HG02588 (cell line): ENCODE measurements around the gene TCF21.

Experiments used
- ATAC-seq: cut with Tn5 transposase; IDR thresholded peaks from one replicate; pipeline ENCODE4 v1.9.1; 2021; ENCODE audit warnings: mild to moderate bottlenecking, moderate library complexity; ENCODE audit not compliant: unreplicated experiment

The TCF21 gene

DNA sequence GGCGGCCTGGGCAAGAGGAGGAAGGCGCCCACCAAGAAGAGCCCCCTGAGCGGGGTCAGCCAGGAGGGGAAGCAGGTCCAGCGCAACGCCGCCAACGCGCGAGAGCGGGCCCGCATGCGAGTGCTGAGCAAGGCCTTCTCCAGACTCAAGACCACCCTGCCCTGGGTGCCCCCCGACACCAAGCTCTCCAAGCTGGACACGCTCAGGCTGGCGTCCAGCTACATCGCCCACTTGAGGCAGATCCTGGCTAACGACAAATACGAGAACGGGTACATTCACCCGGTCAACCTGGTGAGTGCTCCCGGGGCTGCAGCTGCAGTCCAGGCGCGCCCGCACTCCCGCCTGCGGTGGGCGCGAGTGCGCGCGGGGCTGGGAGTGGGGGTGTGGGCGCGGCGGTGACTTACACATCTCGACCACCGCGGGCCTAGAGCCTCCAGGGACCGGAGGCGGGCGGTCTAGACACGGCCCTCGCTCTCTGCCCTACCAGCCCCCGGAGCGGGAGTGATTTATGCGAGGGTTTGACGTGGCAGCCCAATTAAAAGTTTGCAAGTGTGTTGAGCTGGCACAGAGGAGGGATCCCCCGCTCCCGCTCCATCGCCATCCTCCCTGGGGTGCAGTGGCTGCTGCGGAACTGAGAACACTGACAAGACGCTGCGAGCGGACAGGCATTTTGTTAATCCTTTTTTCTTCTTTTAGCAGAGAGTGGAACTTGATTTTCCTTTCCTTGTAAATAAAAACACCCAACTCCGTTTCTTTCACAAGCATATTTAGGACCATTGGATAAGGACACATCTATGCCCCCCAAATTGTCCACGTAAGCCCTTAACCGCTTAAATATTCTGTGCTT lies 867 bp downstream of the TCF21 start:
- no peak for ATAC-seq

GRCh38 chr6:133890711-133891148 lies 1.8 kb downstream of the TCF21 start:
- no peak for ATAC-seq

DNA sequence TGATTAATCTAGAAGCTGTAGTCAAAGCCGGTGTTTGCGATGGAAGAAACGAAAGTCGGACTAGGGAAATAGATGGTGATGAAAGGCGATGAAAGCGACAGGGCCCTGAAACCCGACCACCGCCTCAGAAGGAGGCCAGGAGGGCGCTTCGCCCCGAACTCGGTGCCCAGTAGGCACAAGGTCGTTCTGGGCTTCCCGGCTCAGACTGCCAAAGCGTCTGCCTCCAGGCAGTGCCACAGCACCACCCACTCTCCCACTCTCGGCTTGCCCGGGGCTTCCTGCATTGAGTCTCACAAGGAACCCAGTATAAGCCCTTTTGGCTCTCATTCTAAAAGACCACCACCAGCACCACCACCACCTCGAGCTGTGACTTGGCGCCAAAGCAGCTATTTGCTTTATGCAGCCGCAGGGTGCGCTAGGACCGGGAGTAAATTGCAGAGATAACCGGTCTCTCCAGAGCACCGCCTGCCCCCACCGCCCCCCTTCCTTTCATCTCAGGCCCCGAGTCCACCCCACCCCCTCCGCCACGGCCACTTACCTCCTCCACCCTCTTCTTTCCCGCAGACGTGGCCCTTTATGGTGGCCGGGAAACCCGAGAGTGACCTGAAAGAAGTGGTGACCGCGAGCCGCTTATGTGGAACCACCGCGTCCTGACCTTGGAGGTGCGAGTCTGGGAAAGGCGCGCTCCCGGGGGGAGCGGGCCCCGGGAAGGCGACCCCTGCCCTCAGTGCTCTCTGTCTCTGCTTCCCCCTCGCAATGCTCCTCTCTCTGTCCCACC lies 2.4 kb downstream of the TCF21 start:
- ATAC-seq, result no peak

GRCh38 chr6:133891927-133892812 lies 3.3 kb downstream of the TCF21 start:
- ATAC-seq, result no peak

DNA sequence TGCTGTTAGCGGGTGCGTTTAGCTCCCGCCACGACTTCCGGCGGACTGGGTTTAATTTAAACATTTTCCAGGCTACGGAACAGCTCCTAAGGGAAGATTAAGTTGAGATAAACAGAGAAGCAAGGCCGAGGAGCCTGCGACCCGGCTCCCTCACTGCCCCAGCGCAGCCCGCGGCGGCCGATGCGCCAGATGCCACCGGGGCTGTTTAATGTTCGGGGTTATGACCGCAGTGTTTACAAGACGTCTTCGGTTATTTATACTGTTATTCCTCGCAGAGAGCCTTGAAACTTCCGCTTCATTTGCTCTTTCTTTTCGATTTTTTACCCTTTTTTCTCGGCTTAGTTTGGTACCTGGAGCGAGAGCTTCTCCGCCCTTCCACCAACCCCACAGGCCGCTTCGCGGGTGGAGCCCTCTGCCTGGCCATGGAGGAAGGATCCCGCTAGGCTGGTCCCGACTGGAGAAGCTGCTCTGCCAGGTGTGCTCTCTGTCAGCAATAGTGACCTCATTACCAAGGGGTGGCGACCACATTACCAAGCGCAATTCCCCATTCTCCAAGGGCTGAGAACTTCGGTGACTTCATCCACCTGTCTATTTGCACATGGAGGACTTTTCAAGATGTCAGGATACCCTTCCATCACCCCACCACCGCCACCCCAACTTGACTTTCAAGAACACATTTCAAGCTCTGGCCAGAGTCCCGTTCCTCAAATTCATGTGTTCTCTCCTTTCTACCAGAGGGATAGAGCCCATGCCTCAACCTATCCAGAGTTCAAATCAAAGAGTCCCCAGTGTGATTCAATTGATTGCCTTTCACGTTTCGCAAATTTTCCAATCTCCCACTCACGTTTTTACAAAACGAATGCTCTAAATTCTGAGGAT lies 4.1 kb downstream of the TCF21 start:
- no peak for ATAC-seq

DNA sequence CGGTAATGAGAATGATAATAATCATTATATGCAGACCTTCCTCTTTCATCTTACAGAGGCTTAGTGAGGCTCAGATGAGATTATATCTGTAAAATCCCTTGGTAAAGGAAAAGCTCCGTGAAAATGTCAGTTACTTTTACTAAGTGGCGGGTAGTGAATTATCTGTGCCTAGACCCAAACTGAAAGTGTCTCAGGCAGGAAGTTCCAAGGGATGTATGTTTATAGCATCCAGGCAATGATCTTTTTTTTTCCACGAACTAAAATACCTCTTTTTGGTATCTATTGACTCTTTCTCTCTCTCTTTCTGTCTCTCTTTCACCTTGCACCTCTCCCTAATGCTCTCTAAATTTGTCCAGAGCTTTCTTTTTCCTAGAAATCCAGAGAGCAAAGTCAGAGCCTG lies 5.0 kb downstream of the TCF21 start:
- no peak for ATAC-seq

- ATAC-seq, result no peak
Measured at GRCh38 chr6:133894369-133894768, 5.5 kb downstream of the TCF21 start.

GRCh38 chr6:133894795-133895358 lies 6.0 kb downstream of the TCF21 start:
- no peak for ATAC-seq

GRCh38 chr6:133895573-133896343 lies 6.8 kb downstream of the TCF21 start:
- no peak for ATAC-seq

DNA sequence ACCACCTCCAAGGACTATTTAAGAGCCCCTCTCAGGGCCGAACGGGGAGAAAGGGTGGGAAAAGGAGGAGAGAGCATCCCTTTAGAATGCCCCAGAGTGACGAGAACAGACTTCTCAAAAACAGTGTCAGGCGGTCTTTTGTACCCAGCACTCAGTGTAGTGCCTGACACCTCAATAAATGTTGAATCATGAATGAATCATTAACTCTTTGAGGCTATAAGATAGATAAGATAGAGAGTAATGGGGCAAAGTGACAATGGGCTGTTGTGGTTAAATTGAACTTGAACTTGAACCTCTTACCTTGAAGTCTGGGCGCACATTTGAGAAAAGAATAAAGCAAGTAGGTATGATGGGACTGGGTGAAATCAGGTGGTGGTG lies 7.4 kb downstream of the TCF21 start:
- no peak for ATAC-seq

DNA sequence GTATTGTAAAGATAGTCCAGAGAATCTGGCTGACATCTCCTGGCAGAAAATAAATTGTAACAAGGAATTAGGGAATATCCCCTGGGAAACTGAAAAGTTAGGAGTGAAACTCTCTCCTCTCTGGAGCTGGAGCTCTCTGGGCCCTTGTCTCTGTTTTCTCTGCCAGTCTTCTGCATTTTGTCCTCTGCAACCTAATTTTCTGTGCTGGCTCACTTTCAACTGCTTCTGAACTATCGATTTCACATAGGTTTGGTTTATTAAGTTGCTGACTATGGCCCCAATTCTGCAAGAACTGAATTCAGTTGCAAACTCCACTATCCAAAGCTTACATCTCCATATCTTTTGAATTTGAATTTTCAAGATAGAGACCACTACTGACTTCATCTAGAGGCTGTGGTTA lies 9.3 kb downstream of the TCF21 start:
- ATAC-seq, result no peak

DNA sequence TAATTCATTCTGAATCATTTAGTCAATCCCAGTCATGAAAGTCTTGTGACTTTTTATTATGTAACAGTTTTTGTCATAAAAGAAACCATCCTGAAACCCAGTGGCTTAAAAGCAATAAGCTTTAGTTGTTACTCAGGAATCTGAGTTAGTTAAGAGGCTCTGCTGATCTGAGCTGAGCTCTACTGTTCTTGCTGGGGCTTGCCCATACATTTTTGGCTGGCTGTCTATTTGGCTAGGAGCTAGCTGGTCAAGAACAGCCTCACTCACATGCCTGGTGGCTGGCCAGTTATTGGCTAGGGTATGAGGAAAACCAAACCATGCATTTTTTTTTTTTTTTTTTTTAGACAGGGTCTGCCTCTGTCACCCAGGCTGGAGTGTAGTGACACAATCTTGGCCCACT lies 10.6 kb downstream of the TCF21 start:
- no peak for ATAC-seq

- ATAC-seq, result no peak
Measured at GRCh38 chr6:133903855-133904254, 14.9 kb downstream of the TCF21 start.

DNA sequence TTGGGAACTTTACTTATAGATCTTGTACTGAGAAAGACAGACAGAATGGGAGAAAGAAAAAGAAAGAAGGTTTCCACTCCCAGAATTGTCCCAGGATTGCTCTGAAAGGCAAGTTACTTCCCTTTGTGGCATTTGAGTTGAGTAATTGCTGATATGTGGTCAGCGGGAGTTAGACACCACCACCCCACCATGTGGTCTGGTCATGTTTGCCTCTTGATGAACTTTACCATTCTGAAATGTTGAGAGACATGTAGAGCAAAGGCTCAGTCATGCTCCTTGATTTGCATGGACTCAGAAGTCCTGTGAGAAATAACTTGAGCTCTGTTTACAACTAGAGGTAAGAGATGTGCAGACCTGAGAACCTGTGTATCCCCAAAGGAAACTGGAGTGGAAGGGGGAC lies 17.1 kb downstream of the TCF21 start:
- ATAC-seq, result no peak

DNA sequence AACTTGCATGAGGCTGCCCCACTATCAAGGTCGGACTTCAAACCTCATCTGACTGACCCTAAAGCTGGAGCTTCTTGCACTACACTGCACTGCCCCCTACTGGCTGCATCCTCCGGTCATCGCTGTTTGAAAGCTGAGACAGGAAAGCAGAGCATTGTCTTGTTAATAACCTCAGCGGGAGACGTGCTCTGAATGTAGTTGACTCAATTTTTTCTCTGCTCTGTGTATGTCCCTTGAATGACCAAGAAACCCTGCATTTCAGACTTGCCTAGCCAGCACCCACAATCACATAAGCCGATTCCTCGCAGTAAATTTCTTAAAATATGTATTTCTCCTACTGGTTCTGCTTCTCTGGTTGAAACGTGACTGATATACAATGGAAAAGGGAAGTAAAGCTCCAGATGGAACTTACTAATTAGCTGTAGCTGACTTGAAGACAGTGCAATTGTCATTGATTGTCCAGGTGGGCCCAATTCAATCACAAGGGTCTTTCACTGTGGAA lies 27.8 kb downstream of the TCF21 start:
- peak; percentile 81 for ATAC-seq

GRCh38 chr6:133917781-133918180 lies 28.9 kb downstream of the TCF21 start:
- ATAC-seq, result no peak

DNA sequence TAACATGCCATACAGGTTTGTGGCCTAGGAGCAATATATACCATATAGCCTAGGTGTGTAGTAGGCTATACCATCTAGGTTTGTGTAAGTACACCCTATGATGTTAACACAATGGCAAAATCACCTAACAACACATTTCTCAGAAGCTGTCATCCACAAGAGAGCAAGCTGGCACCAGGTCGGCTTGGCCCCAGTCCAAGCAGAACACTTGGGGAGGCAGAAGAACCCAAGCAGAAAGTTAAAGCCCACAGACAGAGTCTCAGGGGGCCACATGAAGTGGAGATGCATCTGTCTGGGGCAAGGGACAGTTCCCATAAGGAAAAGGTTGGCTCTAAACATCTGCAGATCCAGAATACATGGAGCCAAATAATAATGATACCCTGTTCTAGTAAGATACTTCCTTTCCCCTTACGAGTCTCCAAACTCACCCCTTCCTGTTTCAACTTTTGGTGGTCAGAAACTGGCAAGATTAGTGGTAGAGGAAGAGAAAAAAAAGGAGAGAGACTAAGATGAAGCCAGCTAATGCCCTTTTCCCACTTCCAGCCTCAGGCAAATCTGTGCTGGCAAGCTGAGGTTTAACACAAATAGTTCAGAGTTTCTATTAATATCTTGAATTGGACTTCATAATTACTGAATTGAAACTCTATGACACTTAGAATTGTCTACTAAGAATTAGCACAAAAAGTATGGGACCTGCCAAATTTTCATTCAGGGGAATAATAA lies 29.5 kb downstream of the TCF21 start:
- ATAC-seq, result no peak

DNA sequence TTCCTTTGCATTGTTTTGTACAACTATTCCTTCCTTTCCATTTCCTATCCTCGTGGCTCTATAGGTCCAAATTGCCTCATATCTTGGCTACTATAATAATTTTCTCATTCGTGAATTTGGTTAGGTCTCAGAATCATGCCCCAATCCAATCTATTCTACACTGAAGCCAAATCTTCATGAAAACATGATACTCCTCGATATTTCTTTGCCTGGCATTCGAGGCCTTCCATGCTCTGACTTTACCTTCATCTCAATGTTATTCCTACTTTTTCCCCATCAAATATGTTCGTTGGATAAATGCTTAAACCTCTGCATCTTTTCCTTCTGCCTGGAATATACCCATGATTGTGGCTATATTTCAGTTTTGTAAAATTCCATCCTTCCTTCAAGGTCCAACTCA lies 30.4 kb downstream of the TCF21 start:
- ATAC-seq, result no peak
